Stimulated activated CD4-positive, alpha-beta T cell treated with anti-CD3 and anti-CD28 coated beads, Interleukin-15, amount 100 ng/mL, for 24 hours (primary cell): ENCODE measurements around the gene PDYN.

Experiments
- DNase-seq: peaks from one replicate; pipeline ENCODE4 v3.0.0-alpha.2; 2020

Gene PDYN

DNA sequence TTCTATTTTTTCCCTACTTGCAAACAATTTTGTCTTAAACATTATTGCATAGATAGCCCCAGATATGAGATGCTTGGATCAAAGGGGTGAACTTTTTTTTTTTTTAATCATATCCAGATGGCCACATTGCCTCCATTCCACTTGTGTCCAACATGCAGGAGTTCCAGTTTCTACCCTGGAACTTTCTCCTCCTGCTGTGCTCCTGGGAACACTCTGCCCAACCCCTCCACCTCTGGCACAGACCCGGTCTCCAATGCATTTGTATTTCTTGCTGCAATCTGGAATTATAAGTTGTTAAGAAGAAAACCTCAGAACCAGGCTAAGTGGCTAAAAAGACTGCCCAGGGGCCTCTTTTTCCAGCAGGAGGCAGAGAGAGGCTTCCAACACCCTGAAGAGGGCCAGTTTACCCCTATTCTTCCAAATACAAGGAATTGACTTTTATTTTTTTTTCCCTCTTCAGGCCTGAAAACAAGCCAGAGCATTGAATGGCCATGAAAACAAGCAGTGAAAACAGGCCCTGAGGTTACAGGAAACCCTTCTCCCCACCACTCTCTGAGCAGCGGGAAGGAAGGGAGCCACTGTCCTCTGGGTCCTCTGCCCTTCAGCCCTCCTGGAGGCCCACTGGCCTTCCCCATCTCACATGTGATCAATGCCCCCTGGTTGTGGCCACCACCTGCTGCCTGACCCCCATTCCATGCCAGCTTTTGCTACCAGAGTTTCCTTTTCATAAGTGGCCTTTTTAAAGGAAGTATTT is 44.3 kb downstream of the PDYN start:
- DNase-seq, result no peak

DNA sequence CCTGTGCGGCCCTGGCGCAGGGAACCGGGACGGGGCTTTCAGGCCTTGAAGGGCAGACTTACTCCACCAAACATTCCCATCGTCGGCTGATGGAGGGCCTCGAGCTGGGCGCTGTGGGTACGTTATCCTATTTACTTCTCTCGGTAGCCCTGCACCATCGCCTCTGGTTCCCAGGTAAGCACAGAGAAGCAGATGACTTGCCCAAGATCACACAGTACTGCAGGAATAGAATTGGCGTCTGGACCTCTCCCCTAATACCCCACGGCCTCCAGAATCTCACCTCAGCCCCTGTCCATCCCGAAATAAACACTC is 46.4 kb downstream of the PDYN start:
- DNase-seq, result no peak

DNA sequence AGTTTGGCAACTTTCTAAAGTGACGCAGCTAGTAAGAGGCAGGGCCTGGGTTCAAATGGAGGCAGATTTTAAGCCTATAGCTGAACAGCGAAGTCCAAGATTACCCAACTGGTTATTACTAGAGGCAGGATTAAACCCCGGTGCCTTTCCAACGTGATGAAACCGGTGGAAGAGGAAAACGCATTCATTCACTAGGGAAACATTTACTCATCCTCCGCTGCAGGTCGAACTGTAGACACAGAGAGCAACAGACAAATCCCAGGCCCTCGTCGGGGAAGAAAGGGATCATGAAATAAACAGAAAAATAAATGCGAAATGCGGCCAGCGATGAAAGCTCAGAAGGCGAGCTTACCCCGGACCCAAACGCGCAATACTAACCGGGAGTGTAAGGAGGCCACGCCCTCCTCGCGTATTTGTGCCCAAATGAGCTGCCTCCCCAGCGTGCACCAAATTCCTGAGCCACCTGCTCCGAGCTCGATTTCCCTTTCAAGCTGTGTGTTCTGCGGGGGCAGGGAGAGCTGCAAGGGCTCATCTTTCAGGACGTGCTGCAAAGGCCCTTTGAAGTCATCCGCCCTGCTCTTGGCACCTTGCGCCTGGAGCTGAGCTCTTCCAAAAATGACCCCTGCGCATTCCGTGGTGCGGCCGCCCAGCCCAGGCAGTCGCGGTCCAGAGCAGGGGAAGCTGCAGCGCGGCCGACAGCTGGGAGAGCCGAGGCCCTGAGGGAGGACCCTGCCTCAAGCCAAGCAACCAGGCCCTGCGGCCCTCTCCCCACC is 46.9 kb downstream of the PDYN start:
- DNase-seq, result no peak

DNA sequence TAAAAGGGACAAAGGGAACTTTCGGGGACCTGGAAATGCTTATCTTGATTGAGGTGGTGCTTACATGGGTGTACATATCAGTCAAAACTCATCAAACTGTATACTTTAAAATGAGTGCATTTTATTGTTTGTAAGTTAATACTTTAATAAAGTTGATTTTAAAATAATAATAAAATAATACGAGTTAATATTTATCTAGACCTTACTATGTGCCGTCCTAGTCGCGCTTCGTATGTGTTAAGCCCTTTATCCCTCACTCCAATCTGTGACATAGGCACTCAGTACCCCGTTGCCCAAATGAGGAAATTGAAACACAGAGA is 47.5 kb downstream of the PDYN start:
- no peak for DNase-seq

DNA sequence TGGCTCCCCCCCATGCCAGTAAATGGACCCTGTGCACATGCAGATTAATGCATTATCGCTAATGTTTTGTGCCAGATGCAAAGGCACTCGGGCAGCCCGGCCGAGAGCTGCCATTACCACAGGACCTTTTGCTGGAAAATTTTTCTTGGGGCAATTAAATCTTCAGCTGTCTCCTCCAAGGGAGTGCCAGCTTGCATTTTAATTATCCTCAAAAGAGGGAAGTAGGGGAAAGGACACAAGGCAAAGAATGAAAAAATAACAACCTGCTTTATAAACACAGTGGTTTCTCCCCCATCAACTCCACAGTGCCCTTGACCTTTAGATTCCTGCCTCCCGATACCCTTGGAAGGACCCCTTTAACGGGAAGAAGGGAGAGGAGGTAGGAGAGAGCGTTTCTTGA is 48.2 kb downstream of the PDYN start:
- DNase-seq, result no peak

DNA sequence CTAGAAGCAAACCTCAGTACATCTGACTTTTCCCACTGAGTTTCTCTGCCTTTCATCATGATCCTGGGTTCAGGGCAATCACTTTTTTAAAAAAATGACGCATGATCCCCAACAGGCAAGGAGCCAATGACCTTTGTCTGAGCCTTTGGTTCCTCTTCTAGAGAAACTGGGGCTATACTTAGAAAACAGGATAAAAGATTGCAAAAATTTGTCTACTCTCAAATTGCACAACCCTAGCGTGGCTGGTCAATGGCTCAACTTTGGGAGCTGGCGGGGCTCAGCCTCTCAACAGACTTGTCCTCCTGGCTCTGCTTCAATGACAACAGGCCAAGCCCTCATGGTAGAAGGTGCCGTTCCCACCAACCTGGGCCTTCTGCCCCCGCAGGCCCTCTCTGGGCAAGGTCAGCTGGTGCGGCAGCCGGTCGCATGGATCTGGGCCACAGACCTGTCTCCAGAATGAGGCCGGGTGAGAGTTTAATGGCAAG is 48.7 kb downstream of the PDYN start:
- DNase-seq, result no peak

DNA sequence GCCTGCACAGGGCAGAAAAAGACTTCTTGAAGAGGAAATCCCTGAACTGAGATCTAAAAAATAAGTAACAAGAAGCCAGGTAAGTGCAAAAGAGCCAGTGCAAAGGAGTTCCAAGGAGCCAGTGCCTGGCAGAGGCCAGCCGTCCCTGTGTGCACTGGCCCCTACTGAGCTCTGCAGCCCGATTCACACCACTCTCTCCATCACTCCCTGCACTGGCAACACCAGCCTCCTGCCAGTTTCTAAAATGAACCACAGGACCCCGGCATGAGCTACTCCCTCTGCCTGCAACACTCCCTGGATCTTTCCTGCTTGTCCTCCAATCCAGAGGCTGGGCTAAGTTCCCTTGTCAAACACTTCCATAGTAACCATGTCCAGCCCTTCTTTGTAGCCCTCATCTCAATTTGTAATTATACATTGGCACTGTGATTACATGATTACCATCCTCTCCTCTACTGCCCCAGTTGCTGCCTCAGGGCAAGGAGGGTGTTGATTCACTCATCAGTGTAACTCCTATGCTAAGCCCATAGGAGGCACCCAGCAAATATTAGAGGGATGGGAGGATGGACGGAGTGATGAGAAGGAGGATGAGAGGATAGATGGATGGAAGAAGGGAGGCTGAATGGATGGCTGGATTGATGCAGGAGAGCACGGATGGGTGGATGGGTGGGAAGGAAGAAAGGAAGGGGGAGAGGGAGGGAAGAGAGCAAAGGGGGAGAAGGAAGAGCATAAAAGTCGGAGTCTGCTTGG is 49.3 kb downstream of the PDYN start:
- DNase-seq, result no peak

DNA sequence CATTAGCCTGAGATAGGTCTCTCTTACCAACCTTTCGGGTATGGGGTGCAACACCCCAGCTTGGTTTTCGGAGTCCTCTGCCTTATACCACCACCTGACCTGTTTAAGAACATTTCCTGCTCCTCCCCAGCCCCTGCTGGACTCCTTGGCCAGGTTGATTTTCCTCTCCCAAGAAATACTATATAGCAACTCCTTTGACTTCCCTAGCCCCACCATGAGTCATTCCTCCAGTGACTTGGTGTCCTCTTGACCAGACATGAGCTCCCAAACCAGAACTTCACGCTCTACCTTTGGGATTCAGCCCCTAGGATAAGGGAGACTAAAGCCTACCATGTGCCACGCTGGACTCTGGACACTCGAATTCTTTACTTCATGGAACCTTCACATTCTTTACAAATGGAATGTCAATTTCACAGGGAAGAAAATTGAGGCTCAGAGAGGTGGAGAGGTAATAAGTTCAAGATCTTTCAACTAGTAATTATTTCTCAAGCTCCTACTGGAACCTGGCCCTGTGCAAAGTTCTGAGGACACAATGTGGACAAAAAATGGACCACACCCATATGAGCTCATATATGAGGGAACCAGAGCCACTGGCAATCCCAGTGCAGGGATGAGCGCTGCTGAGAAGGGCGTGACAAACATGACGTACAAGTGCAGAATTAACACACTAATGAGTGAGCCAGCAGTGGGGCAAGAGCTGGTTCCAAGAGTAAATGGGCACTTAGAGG is 50.4 kb downstream of the PDYN start:
- no peak for DNase-seq

DNA sequence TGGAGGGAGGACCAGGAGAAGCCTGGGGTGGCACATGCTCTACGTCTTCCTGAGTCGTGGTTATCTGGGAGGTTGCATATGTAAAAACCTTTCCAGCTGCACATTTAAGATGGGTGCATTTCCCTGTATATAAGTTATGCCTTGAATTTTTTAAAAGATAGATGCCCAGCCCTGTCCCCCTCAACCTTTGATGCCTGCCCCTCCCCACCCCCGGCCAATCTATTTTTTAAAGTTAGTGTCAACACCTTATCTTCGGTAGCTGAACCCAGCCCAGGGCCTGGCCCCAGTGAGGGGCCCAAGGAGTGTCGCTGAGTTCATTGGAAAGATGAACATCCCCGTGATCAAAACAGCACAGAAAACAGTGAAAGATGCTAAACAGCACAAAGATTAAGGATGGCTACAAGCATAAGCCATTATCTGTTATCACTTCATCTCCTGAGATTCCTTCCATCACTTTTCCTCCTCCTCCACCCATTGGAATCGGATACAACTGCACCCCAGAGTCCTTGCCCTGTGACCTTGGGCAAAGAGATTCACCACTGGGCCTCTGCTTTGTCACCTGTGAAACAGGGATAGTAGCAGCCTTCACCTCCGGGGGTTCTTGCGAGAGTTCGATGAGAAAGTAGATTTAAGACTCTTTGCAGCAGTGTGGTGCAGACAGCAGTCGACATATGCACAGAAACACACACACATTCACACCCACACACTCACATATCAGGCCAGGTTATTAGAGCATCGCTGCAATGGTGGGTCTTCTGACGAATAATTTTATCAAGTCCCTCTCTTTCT is 51.2 kb downstream of the PDYN start:
- DNase-seq, result no peak

DNA sequence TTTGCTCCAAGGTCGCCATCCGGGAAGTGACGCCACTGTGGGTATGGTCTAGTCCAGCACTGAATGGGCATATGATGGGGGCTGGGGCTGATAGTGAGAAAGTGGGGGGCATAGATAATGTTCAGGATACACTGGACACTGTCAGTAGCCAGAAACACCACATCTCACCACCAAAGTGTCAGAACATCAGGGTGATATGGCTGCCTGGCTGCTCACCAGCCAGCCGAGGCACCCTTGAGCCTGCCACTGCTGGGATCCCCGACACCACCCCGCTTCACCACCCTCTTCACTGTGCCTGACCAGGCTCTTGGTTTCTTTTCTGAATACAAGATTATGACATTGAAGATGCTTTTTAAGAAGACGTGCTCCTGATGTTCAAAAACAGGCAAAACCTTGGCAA is 51.8 kb downstream of the PDYN start:
- DNase-seq, result no peak

DNA sequence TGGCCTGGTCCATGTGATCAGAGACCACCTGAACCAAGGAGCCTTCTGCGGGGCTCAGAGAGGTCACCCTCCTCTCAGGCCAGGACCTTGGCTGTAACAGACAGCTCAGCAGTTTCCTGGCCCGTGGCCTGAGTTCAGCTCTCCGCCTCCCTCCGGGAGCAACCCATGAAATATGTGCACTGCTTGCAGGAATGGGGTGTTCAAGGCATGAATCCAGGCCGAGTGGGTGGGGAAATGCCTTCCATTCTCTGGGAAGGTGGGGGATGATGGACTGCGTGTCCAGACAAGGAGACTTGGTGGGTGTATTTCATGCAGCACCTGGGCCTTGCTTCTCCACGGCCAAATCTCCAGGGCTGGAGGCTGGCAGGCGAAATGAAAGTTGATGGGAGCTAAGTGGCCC is 52.6 kb downstream of the PDYN start:
- DNase-seq, result no peak

DNA sequence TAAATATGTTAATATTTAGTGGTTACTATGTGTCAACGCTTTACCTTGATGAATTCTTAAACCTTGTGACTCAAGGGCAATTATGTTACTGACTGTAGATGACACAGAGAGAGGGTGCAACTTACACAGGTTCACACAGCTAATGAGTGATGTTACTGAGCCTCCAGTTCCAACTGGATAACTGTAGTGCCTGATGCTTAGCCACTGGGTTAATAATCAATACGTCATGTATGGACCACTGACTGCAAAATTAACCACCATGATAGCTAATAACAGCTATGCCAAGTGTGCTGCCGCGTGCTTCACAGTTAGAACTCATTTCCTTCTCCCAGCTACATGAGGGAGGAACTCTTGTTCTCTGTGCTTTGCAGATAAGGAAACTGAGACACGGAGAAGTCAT is 53.3 kb downstream of the PDYN start:
- DNase-seq, result no peak

DNA sequence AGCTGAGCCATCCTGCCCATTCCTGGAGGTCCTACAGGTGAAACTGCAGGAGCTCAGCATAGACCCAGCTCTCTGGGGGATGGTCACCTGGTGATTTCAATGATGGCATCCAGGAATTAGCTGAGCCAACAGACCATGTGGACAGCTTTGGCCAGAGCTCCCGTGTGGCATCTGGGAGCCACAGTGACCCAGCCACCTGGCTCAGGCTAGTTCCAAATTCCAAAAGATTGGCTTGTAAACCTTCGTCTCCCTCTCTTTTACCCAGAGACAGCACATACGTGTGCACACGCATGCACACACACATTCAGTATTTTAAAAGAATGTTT is 54.6 kb downstream of the PDYN start:
- no peak for DNase-seq

DNA sequence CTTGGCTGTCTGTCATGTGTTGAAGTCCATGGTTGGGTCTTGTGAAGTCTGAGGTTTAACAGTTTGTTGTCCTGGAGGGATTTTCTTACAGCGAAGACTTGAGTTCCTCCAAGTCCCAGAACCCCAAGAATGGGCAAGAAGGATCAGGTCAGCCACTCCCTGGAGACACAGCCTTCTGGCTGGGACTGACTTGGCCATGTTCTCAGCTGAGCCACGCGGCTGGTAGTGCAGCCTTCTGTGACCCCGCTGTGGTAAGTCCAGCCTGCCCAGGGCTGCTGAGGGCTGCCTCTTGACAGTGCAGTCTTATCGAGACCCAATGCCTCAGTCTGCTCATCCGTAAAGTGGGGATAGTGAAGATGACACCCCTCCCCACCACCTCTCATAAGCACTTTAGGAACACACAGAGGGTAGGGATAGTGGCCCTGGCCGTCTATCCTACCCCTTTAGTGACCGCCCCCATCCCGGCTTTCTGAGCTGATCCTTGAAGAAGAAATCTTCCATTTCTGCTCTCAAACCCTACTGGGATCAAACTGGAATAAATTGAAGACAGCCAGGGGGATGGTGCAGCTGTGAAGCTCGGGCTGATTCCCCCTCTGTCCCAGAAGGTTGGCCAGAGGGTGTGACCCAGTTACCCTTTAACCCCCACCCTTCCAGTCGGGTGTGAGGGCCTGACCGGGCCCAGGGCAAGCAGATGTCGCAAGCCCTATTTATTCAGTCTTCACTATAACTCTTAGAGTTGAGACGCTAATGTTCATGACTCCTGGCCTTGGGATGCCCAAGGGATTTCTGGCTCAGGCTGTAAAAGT is 55.2 kb downstream of the PDYN start:
- DNase-seq, result no peak

DNA sequence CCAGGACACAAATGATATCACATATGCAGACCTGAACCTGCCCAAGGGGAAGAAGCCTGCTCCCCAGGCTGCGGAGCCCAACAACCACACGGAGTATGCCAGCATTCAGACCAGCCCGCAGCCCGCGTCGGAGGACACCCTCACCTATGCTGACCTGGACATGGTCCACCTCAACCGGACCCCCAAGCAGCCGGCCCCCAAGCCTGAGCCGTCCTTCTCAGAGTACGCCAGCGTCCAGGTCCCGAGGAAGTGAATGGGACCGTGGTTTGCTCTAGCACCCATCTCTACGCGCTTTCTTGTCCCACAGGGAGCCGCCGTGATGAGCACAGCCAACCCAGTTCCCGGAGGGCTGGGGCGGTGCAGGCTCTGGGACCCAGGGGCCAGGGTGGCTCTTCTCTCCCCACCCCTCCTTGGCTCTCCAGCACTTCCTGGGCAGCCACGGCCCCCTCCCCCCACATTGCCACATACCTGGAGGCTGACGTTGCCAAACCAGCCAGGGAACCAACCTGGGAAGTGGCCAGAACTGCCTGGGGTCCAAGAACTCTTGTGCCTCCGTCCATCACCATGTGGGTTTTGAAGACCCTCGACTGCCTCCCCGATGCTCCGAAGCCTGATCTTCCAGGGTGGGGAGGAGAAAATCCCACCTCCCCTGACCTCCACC is 56.4 kb downstream of the PDYN start:
- DNase-seq, result no peak

DNA sequence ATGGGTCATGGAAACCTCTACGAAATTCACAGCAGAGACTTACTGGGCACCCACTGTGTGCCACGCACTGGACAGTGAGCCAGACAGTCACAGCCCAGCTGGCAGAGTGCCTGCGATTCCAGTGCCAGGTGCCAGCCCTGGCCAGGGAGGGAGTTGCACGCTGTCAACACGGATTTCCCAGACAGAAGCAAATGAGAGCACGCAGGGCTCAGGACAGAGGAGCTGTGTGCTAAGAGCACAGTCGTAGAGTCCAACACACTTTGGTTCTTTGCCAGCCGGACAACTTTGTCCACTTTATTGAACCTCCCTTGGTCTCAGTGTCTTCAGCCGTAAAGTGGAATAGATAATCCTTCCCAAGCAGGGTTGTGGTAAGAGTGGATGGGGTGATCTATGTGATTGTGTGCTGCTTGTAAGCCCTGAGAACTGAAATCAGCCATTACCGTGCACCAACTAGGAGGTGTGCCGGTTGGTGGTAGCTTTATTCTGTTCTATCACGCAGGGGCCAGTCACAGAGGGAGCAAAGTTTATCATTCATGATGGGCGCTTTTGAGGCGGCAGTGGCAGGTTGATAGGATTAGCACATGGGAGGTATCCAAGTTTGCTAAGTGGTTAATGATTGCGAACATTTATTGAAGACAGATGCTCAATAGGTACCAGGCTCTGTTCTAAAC is 58.0 kb downstream of the PDYN start:
- no peak for DNase-seq

DNA sequence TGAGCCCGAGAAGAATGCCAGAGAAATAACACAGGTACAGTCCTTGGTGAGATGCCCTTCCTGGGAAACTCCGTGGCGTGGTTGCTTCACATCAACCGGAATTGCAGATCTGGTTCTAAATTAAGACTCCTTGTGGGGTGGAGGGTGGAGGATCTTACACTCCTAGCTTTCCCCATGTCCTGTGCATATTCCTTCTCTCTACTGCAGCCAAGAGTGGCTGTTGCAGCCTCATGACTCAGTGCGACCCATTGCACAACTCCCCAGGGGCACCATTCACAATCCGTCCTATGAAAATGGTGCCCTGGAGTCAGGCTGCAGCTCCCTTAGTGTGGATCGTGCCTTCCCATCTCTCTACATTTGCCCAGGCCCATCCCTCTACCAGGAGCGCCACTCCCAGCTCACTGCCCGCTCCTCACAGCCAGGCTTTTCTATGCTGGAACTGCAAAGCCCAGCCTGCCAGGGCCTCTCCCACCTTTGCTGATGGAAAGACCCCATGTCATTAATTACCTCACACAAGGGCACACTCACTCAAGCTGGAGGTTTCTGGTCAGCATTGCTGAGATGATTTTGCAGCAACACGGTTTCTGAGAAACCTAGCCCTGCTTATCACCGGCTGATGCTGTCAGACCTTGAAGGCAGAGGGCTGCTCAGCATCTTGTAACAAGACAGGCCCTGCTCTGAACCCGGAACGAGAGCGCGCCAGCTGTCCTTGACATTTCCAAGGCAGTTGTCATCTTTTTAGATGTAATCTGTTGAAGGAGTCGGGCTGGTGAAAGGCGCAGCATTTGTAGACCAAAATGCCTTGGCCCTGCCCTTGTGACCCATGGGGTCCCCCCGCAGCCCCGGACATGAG is 58.9 kb downstream of the PDYN start:
- DNase-seq, result no peak

DNA sequence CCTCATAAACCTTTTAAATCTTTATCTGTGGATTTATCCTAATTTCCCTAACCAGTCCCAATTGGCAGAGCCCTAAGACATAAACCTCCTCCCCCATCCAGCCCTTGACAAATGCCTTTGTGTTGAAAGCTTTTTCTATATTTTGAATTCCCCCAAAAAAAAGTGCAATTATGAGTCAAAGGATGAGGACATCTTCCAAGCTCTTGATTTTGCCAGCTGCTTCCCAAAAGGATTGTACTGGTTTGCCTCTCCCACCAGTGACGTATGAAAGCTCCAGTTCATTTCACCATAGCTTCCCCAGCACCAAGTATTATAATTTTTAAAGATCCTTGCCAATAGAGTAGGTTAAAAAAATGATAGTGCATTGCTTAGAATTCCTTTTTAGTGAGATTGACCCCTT is 59.7 kb downstream of the PDYN start:
- DNase-seq, result no peak

DNA sequence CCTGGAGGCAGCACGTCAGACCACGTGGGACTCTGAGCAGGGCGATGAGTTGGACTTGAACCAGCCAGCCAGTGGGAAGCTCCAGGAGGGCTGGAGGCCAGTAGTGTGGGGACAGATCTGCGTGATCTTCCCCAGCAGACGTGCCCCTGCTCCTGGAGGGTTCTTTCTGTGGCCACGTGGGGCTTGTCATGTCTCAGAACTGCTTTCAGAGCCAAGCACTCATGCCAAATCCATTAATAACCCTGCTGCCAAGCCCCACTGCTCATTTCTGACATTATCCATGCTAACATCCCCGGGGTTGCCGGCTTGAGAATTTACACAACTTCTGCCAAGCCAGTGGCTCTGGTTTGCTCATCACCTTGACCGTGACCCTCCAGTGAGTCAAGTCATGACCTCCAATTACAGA is 60.4 kb downstream of the PDYN start:
- no peak for DNase-seq

DNA sequence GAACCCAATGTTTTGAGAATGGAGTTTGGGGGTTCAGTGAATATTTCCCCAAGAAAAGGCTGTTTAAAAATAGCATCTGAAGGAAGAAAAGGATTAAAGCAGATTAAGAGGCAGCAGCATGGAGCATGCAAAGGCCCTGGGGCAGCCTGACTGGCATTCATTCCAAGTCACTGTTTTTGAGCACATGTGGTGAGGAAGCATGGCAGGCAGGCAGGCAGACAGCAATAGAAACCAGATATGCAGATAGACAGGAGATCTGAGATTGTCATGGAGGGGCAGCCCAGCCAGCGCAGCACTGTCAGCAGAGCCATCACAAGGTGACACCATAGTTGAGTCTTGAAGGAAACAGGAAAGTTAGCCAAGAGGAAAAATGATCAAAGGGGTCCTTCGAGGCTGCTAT is 60.9 kb downstream of the PDYN start:
- no peak for DNase-seq
